ENCODE results near the gene SYT12. TPM values are rescaled to one million over a fixed set of nuclear protein-coding genes. Genes with fewer than 3 reads are reported as not detected.
A peak's percentile ranks its signal among the peaks of the same experiment; 100 is the strongest.

SYT12 gene
- total and polyA plus RNA-seq, 8 donors, result 0.06 to 0.61 (median 0.11) TPM; not detected in 1

DNA sequence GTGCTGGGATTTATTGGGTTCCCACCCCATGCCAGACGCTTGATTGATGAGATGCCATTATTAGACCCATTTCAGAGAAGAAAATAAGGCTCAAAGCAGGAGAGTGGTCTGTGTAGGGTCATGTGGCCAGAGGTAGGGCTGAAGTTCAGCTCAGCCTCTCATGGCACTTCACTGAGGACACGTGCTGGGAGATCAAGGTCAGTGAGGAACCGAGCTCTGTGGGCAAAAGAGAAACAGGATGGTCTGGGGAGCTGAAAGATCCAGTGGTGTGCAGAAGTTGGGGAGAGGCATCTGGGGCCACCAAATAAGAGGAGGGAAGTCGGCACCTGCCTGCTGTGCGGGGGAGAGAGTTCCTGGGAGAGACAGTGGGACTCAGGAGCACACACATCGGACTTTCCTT lies 53.3 kb downstream of the SYT12 start:
- no peaks in the 10 kb centered on the region for H3K9me3 ChIP-seq
- TF ChIP-seq, protein P1, sequence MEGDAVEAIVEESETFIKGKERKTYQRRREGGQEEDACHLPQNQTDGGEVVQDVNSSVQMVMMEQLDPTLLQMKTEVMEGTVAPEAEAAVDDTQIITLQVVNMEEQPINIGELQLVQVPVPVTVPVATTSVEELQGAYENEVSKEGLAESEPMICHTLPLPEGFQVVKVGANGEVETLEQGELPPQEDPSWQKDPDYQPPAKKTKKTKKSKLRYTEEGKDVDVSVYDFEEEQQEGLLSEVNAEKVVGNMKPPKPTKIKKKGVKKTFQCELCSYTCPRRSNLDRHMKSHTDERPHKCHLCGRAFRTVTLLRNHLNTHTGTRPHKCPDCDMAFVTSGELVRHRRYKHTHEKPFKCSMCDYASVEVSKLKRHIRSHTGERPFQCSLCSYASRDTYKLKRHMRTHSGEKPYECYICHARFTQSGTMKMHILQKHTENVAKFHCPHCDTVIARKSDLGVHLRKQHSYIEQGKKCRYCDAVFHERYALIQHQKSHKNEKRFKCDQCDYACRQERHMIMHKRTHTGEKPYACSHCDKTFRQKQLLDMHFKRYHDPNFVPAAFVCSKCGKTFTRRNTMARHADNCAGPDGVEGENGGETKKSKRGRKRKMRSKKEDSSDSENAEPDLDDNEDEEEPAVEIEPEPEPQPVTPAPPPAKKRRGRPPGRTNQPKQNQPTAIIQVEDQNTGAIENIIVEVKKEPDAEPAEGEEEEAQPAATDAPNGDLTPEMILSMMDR (IDR thresholded peaks at IDR 0.05), result no peak
- no peak for ATAC-seq
- no peaks in the 10 kb centered on the region for H3K36me3 ChIP-seq
- no peak overlapping the region for H3K27ac ChIP-seq
- H3K27me3 ChIP-seq, result peaks cover 0 to 16% of the 10 kb centered on the region in 2 donors
- DNase-seq, result no peak
- H3K4me1 ChIP-seq, result peaks cover 0 to 11% of the 10 kb centered on the region in 2 donors
- intact Hi-C loops (cut with DNase I), result no loop called here
- H3K4me3 ChIP-seq, result no peak overlapping the region

DNA sequence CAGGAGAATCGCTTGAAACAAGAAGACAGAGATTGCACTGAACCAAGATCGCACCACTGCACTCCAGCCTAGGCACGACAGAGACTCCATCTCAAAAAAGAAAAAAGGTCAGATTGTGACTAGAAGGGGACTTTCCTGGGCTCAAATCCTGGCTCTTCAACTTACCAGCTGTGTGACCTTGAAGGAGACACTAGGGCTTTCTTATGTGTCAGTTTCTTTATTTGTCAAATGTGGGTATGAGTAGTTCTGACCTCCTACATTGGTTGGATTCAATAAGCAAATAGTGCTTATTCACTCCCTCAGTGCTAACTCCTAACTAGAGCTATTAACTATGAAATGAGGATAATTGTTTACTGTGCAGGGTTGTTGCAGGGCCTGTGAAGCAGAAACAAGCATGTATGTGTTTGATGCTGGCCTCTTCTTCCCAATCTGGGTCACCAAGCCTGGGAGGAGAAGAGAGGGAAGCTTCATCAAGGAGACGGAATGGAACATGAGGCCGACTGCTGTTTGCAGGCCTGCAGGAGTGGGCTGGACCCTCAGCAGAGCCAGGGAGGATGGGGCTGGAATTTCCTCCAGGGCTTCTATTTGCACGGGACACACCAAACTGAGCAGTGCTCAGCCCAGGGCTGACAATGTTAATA lies 56.3 kb downstream of the SYT12 start:
- ATAC-seq (no peak), DNase-seq (no peak)
- TF ChIP-seq, protein P1 (IDR thresholded peaks at IDR 0.05), result no peak
- Histone ChIP-seq H3K27me3 (peaks cover 0 to 22% of the 10 kb centered on the region in 2 donors), H3K4me3 (no peak overlapping the region), H3K36me3 (no peaks in the 10 kb centered on the region), H3K27ac (no peak overlapping the region), H3K4me1 (peaks cover 6 to 16% of the 10 kb centered on the region in 2 donors), H3K9me3 (no peaks in the 10 kb centered on the region)
- intact Hi-C loops (cut with DNase I), result no loop called here

- peak; percentile 39 for ATAC-seq
- Histone ChIP-seq H3K27me3 (peaks cover 0 to 22% of the 10 kb centered on the region in 2 donors), H3K27ac (no peak overlapping the region), H3K4me1 (peaks cover 6 to 16% of the 10 kb centered on the region in 2 donors), H3K4me3 (no peak overlapping the region), H3K9me3 (no peaks in the 10 kb centered on the region), H3K36me3 (no peaks in the 10 kb centered on the region)
- TF ChIP-seq, protein P1 (IDR thresholded peaks at IDR 0.05), result no peak
- intact Hi-C loops (cut with DNase I), result no loop called here
- DNase-seq, result peak in 2 of 4 donors; percentile 36 to 65
Observed at GRCh38 chr11:67082071-67082791, 59.3 kb downstream of the SYT12 start.

DNA sequence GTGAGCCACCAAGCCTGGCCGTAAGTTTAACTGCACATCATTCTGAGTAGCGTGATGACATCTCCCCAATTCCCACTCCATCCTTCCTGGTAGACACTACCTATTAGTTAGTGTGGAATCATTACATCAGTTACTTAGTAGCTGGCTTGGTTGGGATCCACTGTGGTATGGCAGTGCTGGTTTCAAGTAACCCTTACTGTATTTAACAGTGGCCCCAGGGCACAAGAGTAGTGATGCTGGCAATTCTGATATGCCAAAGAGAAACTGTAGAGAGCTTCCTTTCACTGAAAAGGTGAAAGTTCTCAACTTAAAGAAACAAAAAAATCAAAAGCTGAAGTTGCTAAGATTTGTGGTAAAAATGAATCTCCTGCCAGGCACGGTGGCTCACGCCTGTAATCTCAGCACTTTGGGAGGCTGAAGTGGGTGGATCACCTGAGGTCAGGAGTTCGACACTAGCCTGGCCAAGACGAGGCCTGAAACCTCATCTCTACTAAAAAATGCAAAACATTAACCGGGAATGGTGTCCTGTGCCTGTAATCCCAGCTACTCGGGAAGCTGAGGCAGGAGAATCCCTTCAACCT lies 60.9 kb downstream of the SYT12 start:
- peaks cover 0 to 11% of the 10 kb centered on the region in 2 donors for H3K27me3 ChIP-seq
- H3K4me1 ChIP-seq, result peaks cover 6 to 13% of the 10 kb centered on the region in 2 donors
- DNase-seq, result no peak
- H3K27ac ChIP-seq, result no peak overlapping the region
- no peaks in the 10 kb centered on the region for H3K9me3 ChIP-seq
- H3K36me3 ChIP-seq, result no peaks in the 10 kb centered on the region
- TF ChIP-seq, protein P1 (IDR thresholded peaks at IDR 0.05), result no peak
- intact Hi-C loops (cut with DNase I), result no loop called here
- no peak for ATAC-seq
- no peak overlapping the region for H3K4me3 ChIP-seq

DNA sequence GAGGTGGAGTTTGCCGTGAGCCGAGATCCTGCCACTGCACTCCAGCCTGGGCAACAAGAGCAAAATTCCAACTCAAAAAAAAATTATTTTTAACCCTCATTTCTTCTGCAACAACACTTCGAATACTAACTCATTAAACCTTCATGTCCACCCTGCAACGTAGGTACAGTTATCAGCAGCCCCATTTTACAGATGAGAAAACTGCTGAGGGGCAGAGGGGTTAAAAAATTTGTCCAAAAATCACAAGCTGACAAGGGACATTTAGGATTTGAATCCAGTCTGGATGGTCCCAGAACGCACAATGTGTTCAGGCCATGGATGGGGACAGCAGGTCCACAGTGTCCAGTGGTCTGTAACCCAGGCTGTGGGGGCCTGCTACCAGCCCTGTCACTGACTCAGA lies 62.7 kb downstream of the SYT12 start:
- ATAC-seq (no peak), DNase-seq (no peak)
- TF ChIP-seq, protein P1 (IDR thresholded peaks at IDR 0.05), result no peak
- H3K27ac ChIP-seq, result no peak overlapping the region
- peaks cover 0 to 11% of the 10 kb centered on the region in 2 donors for H3K27me3 ChIP-seq
- H3K9me3 ChIP-seq, result no peaks in the 10 kb centered on the region
- H3K36me3 ChIP-seq, result no peaks in the 10 kb centered on the region
- no peak overlapping the region for H3K4me3 ChIP-seq
- H3K4me1 ChIP-seq, result peaks cover 6 to 13% of the 10 kb centered on the region in 2 donors
- intact Hi-C loops (cut with DNase I), result no loop called here

All from left lung (tissue), 10 donors.